ENCODE measurements around the gene ERCC4.

DNA sequence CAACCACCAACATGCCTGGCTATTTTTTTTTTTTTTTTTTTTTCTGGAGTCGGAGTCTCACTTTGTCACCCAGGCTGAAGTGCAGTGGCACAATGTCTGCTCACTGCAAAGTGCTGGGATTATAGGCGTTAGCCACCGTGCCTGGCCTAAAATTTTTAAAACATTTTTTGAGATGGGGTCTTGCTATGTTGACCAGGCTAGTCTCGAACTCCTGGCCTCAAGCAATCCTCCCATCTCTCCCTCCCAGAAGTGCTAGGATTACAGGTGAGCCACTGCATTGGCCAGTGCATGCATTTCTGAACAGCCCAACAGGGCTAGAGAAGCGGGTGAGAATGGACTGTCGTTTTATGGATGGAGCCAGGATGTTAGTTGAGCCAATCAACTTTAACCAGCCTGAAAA is 72.4 kb downstream of the ERCC4 start:
- no peak for TF ChIP-seq YY1 (IDR thresholded peaks at IDR 0.05; ENCODE audit: insufficient read depth, insufficient read length)
- no peak for TF ChIP-seq SUZ12 (IDR thresholded peaks at IDR 0.05; ENCODE audit: extremely low read depth, insufficient read depth, insufficient read length)
- no peak for TF ChIP-seq ZNF274 (IDR thresholded peaks at IDR 0.05; ENCODE audit: low read depth, low read length)

All from NT2/D1 (cell line).